Measurements from ENCODE around the gene SLC12A1.
A peak's percentile ranks its signal among the peaks of the same experiment; 100 is the strongest.

Gene SLC12A1

GRCh38 chr15:48345516-48345915, 139.4 kb downstream of the SLC12A1 start:
- H3K4me1 ChIP-seq (ENCODE audit: low read depth, poor library complexity, severe bottlenecking) = no peaks in the 10 kb centered on the region
- no peak overlapping the region for H3K9ac ChIP-seq
- H3K4me3 ChIP-seq (IDR thresholded peaks at IDR 0.05; ENCODE audit: insufficient read depth, low read depth, low read length) = no peak overlapping the region
- no peaks in the 10 kb centered on the region for H3K36me3 ChIP-seq (ENCODE audit: insufficient read depth)
- H4K20me1 ChIP-seq (ENCODE audit: insufficient read depth) = no peaks in the 10 kb centered on the region
- no peaks in the 10 kb centered on the region for H3K27me3 ChIP-seq (ENCODE audit: insufficient read depth, low read depth)
- TF ChIP-seq CTCF (conservative IDR thresholded peaks at IDR 0.05; ENCODE audit: low read depth, low read length) = no peak
- H3K4me2 ChIP-seq = no peak overlapping the region
- H3K27ac ChIP-seq = no peak overlapping the region
- H2AFZ ChIP-seq (ENCODE audit: low read depth) = no peak overlapping the region
- no peaks in the 10 kb centered on the region for H3K79me2 ChIP-seq (ENCODE audit: insufficient read depth, low read depth)

- H2AFZ ChIP-seq (ENCODE audit: low read depth) = no peak overlapping the region
- no peak overlapping the region for H3K4me2 ChIP-seq
- no peak overlapping the region for H3K9ac ChIP-seq
- H3K36me3 ChIP-seq (ENCODE audit: insufficient read depth) = no peaks in the 10 kb centered on the region
- TF ChIP-seq CTCF (conservative IDR thresholded peaks at IDR 0.05; ENCODE audit: low read depth, low read length) = peak; percentile 84
- no peak overlapping the region for H3K4me3 ChIP-seq (IDR thresholded peaks at IDR 0.05; ENCODE audit: insufficient read depth, low read depth, low read length)
- H3K27ac ChIP-seq = no peak overlapping the region
- no peaks in the 10 kb centered on the region for H3K4me1 ChIP-seq (ENCODE audit: low read depth, poor library complexity, severe bottlenecking)
- no peaks in the 10 kb centered on the region for H3K79me2 ChIP-seq (ENCODE audit: insufficient read depth, low read depth)
- H3K27me3 ChIP-seq (ENCODE audit: insufficient read depth, low read depth) = no peaks in the 10 kb centered on the region
- no peaks in the 10 kb centered on the region for H4K20me1 ChIP-seq (ENCODE audit: insufficient read depth)
Observed at GRCh38 chr15:48352474-48353072, 146.5 kb downstream of the SLC12A1 start.
